HepG2 (cell line): ENCODE results near the gene NOMO2. TPM values are rescaled to one million over a fixed set of nuclear protein-coding genes. Genes with fewer than 3 reads are reported as not detected.
A peak's percentile ranks its signal among the peaks of the same experiment; 100 is the strongest.
"Not testable (repeated sequence)": the region's sequence is repeated elsewhere in the genome, so short reads cannot be mapped to it uniquely, and the experiment has no call there.

Experiments used
- FOXJ3 ChIP-seq: sonication (generic); formaldehyde crosslinking; IDR thresholded peaks from 2 replicates; pipeline ENCODE4 v1.4.0; 2020; ENCODE audit warnings: missing genetic modification reagents, mild to moderate bottlenecking, borderline replicate concordance
- GATAD2A ChIP-seq: IDR thresholded peaks from 2 replicates; pipeline ENCODE4 v1.6.1; 2016
- HNF4A ChIP-seq: sonication (generic); formaldehyde crosslinking; IDR thresholded peaks from 2 replicates; pipeline ENCODE4 v1.4.0; 2020; ENCODE audit warnings: missing genetic modification reagents
- KDM6A ChIP-seq: IDR thresholded peaks from 2 replicates; pipeline ENCODE4 v1.6.1; 2016; ENCODE audit warnings: low read depth
- MED1 ChIP-seq: sonication (generic); formaldehyde crosslinking; IDR thresholded peaks from 2 replicates; pipeline ENCODE4 v1.4.0; 2020; ENCODE audit warnings: missing genetic modification reagents
- MEIS2 ChIP-seq: sonication (generic); formaldehyde crosslinking; IDR thresholded peaks from 2 replicates; pipeline ENCODE4 v1.9.0; 2021; ENCODE audit warnings: mild to moderate bottlenecking, missing genetic modification reagents
- NR2F6 ChIP-seq, 2 experiments: IDR thresholded peaks; 2 replicates each; pipeline ENCODE4 v1.6.1; 2016; ENCODE audit warnings: antibody characterized with exemption in 1 of 2, mild to moderate bottlenecking in 1 of 2
- SALL1 ChIP-seq: sonication (generic); formaldehyde crosslinking; IDR thresholded peaks from 2 replicates; pipeline ENCODE4 v1.8.0; 2022; ENCODE audit warnings: mild to moderate bottlenecking, missing genetic modification reagents
- SALL2 ChIP-seq: sonication (generic); formaldehyde crosslinking; IDR thresholded peaks from 2 replicates; pipeline ENCODE4 v1.8.1; 2023; ENCODE audit warnings: mild to moderate bottlenecking, missing genetic modification reagents, inconsistent platforms
- TBX3 ChIP-seq: fragments of 450-650 bp; IDR thresholded peaks from 2 replicates; pipeline ENCODE4 v1.6.1; 2017; ENCODE audit warnings: antibody characterized with exemption, mild to moderate bottlenecking, inconsistent platforms, borderline replicate concordance
- TRIM24 ChIP-seq: sonication (generic); formaldehyde crosslinking; IDR thresholded peaks from 2 replicates; pipeline ENCODE4 v1.8.0; 2022; ENCODE audit warnings: mild to moderate bottlenecking, missing genetic modification reagents
- ZMYM4 ChIP-seq: sonication (generic); formaldehyde crosslinking; IDR thresholded peaks from 2 replicates; pipeline ENCODE4 v1.8.1; 2023; ENCODE audit warnings: mild to moderate bottlenecking, missing genetic modification reagents
- ZNF292 ChIP-seq: sonication (generic); formaldehyde crosslinking; IDR thresholded peaks from 2 replicates; pipeline ENCODE4 v1.8.1; 2022; ENCODE audit warnings: mild to moderate bottlenecking, low read depth, missing genetic modification reagents, borderline replicate concordance
- ZNF331 ChIP-seq: sonication (generic); formaldehyde crosslinking; IDR thresholded peaks from 2 replicates; pipeline ENCODE4 v1.4.0; 2020; ENCODE audit warnings: missing genetic modification reagents
- polyA plus RNA-seq, 8 experiments: library from polyadenylated mRNA; depleted of rRNA in 3 of 8; stranded (reverse) in 7 of 8; unstranded in 1 of 8; fragments of >200 nt; fragmentation: Illumina TruSeq in 4 of 8; extraction: Trizol in 4 of 8; gene quantifications; 2 replicates each; pipeline versions ENCODE4 v1.2.1 to v1.2.3, GENCODE V29; 2011 to 2016; ENCODE audit warnings: low read depth in 4 of 8, missing spikeins in 1 of 8, mixed read lengths in 1 of 8; ENCODE audit not compliant: insufficient read depth in 1 of 8
- total RNA-seq, 5 experiments: library from RNA; depleted of rRNA; stranded (reverse); fragments of >200 nt; fragmentation: Illumina TruSeq; extraction: Trizol; gene quantifications; 2 replicates each; pipeline ENCODE4 v1.2.3, GENCODE V29; 2016; ENCODE audit warnings: low read depth in 1 of 5
- TF ChIP-seq, protein P1 (sequence below): IDR thresholded peaks from 2 replicates; pipeline ENCODE4 v1.4.0; 2020; ENCODE audit warnings: mild to moderate bottlenecking, missing genetic modification reagents
- TF ChIP-seq, protein P2 (sequence below): sonication (generic); formaldehyde crosslinking; IDR thresholded peaks from 2 replicates; pipeline ENCODE4 v1.4.0; 2020; ENCODE audit warnings: missing genetic modification reagents, borderline replicate concordance
- TF ChIP-seq, protein P3 (sequence below): sonication (generic); formaldehyde crosslinking; IDR thresholded peaks from 2 replicates; pipeline ENCODE4 v1.4.0; 2020; ENCODE audit warnings: missing genetic modification reagents
- TF ChIP-seq, protein P4 (sequence below): sonication (generic); formaldehyde crosslinking; conservative IDR thresholded peaks from 2 replicates; pipeline ENCODE4 v1.4.0; 2020; ENCODE audit warnings: mild to moderate bottlenecking, missing genetic modification reagents, moderate library complexity

The NOMO2 gene
- total and polyA plus RNA-seq, 2 of the 13 experiments (the other 11 are each of a cell fraction or from before 2014, with no cell fraction given): 217 to 372 TPM

DNA sequence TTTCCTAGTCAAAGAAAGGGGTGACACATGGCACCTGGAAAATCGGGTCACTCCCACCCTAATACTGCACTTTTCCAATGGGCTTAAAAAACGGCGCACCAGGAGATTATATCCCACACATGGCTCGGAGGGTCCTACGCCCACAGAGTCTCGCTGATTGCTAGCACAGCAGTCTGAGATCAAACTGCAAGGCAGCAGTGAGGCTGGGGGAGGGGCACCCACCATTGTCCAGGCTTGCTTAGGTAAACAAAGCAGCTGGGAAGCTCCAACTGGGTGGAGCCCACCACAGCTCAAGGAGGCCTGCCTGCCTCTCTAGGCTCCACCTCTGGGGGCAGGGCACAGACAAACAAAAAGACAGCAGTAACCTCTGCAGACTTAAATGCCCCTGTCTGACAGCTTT, 46.4 kb upstream of the NOMO2 start (continued):
- TF ChIP-seq, protein P1, sequence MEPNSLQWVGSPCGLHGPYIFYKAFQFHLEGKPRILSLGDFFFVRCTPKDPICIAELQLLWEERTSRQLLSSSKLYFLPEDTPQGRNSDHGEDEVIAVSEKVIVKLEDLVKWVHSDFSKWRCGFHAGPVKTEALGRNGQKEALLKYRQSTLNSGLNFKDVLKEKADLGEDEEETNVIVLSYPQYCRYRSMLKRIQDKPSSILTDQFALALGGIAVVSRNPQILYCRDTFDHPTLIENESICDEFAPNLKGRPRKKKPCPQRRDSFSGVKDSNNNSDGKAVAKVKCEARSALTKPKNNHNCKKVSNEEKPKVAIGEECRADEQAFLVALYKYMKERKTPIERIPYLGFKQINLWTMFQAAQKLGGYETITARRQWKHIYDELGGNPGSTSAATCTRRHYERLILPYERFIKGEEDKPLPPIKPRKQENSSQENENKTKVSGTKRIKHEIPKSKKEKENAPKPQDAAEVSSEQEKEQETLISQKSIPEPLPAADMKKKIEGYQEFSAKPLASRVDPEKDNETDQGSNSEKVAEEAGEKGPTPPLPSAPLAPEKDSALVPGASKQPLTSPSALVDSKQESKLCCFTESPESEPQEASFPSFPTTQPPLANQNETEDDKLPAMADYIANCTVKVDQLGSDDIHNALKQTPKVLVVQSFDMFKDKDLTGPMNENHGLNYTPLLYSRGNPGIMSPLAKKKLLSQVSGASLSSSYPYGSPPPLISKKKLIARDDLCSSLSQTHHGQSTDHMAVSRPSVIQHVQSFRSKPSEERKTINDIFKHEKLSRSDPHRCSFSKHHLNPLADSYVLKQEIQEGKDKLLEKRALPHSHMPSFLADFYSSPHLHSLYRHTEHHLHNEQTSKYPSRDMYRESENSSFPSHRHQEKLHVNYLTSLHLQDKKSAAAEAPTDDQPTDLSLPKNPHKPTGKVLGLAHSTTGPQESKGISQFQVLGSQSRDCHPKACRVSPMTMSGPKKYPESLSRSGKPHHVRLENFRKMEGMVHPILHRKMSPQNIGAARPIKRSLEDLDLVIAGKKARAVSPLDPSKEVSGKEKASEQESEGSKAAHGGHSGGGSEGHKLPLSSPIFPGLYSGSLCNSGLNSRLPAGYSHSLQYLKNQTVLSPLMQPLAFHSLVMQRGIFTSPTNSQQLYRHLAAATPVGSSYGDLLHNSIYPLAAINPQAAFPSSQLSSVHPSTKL: peak; percentile 90
- TF ChIP-seq ZNF331 (CRISPR knock-in tag): peak; percentile 47; the same call in 1 of the 2 replicates
- peak; percentile 42; the same call in 1 of the 2 replicates for TF ChIP-seq ZMYM4
- TF ChIP-seq, protein P2, sequence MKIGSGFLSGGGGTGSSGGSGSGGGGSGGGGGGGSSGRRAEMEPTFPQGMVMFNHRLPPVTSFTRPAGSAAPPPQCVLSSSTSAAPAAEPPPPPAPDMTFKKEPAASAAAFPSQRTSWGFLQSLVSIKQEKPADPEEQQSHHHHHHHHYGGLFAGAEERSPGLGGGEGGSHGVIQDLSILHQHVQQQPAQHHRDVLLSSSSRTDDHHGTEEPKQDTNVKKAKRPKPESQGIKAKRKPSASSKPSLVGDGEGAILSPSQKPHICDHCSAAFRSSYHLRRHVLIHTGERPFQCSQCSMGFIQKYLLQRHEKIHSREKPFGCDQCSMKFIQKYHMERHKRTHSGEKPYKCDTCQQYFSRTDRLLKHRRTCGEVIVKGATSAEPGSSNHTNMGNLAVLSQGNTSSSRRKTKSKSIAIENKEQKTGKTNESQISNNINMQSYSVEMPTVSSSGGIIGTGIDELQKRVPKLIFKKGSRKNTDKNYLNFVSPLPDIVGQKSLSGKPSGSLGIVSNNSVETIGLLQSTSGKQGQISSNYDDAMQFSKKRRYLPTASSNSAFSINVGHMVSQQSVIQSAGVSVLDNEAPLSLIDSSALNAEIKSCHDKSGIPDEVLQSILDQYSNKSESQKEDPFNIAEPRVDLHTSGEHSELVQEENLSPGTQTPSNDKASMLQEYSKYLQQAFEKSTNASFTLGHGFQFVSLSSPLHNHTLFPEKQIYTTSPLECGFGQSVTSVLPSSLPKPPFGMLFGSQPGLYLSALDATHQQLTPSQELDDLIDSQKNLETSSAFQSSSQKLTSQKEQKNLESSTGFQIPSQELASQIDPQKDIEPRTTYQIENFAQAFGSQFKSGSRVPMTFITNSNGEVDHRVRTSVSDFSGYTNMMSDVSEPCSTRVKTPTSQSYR (CRISPR knock-in tag): peak; percentile 98
- TF ChIP-seq TBX3: peak; percentile 11; the same call in 1 of the 2 replicates
- TF ChIP-seq MEIS2 (CRISPR knock-in tag): peak; percentile 33; the same call in 1 of the 2 replicates
- TF ChIP-seq SALL1 (CRISPR knock-in tag): peak; percentile 83
- peak; percentile 31; the same call in 1 of the 2 replicates for TF ChIP-seq FOXJ3
- TF ChIP-seq GATAD2A (CRISPR knock-in tag): peak; percentile 82
- peak; percentile 72; the same call in 1 of the 2 replicates for TF ChIP-seq ZNF292 (CRISPR knock-in tag)
- TF ChIP-seq, protein P3, sequence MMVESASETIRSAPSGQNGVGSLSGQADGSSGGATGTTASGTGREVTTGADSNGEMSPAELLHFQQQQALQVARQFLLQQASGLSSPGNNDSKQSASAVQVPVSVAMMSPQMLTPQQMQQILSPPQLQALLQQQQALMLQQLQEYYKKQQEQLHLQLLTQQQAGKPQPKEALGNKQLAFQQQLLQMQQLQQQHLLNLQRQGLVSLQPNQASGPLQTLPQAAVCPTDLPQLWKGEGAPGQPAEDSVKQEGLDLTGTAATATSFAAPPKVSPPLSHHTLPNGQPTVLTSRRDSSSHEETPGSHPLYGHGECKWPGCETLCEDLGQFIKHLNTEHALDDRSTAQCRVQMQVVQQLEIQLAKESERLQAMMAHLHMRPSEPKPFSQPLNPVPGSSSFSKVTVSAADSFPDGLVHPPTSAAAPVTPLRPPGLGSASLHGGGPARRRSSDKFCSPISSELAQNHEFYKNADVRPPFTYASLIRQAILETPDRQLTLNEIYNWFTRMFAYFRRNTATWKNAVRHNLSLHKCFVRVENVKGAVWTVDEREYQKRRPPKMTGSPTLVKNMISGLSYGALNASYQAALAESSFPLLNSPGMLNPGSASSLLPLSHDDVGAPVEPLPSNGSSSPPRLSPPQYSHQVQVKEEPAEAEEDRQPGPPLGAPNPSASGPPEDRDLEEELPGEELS (CRISPR knock-in tag): peak; percentile 74
- TF ChIP-seq MED1 (CRISPR knock-in tag): 0 out of 2 replicates have a peak, but pooled peaks have one; percentile 24
- not testable (repeated sequence) for TF ChIP-seq NR2F6 (IDR thresholded peaks at IDR 0.05)
- TF ChIP-seq NR2F6 (CRISPR knock-in tag; IDR thresholded peaks at IDR 0.05): peak; percentile 12; the same call in 1 of the 2 replicates
- TF ChIP-seq HNF4A: peak; percentile 59
- peak; percentile 38; the same call in 1 of the 2 replicates for TF ChIP-seq SALL2
- TF ChIP-seq TRIM24 (CRISPR knock-in tag): 0 out of 2 replicates have a peak, but pooled peaks have one; percentile 20
- 0 out of 2 replicates have a peak, but pooled peaks have one; percentile 23 for TF ChIP-seq KDM6A (CRISPR knock-in tag)
- TF ChIP-seq, protein P4, sequence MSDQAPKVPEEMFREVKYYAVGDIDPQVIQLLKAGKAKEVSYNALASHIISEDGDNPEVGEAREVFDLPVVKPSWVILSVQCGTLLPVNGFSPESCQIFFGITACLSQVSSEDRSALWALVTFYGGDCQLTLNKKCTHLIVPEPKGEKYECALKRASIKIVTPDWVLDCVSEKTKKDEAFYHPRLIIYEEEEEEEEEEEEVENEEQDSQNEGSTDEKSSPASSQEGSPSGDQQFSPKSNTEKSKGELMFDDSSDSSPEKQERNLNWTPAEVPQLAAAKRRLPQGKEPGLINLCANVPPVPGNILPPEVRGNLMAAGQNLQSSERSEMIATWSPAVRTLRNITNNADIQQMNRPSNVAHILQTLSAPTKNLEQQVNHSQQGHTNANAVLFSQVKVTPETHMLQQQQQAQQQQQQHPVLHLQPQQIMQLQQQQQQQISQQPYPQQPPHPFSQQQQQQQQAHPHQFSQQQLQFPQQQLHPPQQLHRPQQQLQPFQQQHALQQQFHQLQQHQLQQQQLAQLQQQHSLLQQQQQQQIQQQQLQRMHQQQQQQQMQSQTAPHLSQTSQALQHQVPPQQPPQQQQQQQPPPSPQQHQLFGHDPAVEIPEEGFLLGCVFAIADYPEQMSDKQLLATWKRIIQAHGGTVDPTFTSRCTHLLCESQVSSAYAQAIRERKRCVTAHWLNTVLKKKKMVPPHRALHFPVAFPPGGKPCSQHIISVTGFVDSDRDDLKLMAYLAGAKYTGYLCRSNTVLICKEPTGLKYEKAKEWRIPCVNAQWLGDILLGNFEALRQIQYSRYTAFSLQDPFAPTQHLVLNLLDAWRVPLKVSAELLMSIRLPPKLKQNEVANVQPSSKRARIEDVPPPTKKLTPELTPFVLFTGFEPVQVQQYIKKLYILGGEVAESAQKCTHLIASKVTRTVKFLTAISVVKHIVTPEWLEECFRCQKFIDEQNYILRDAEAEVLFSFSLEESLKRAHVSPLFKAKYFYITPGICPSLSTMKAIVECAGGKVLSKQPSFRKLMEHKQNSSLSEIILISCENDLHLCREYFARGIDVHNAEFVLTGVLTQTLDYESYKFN (CRISPR knock-in tag): peak; percentile 68; the same call in 1 of the 2 replicates
